Measurements from ENCODE around the gene NDUFA8.

DNA sequence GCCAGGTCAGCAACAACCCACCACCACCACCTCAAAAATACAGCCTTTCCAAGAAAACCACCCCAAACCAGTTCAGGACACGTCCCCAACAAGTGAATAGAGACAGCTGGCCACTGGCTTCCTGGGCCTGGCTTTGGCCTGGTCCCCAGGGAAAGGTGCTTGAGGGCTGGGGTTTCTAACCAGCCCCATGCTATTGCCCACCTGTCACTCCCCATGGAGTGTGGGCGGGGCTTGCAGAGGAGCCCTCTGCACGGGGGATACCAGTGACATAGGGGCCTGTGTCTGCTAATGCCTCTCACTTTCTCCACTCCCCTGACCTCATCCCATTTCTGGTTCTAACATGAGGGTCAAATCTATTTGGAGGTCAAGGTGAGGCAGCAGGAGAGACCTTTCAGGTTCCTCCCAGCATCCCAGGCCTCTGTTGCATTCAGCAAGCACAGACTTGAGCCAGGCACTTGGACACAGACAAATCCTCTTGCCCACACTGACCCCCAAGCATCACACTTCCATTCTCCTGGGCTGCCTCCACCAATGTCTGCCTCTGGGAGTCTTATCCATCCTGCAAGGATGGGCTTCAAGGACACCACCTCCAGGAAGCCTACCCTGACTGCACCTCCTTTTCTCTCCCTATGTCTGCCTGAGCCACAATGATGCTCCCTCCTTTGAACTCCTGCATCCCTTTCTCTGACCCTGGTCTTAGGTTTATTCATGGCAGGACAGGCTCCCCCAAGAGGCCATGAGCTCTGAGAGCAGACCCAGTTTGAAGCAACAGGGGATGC is 50.4 kb downstream of the NDUFA8 start:
- TF ChIP-seq CTCF (IDR thresholded peaks at IDR 0.05) (no peak), POLR2A (IDR thresholded peaks at IDR 0.05) (no peak)
